NCI-H2081 treated with DMSO at 0.1 percent for 48 hours (cell line): ENCODE results near the gene APOL3.
"Not testable (repeated sequence)": the region's sequence is repeated elsewhere in the genome, so short reads cannot be mapped to it uniquely, and the experiment has no call there.

Experiments
- DNase-seq: peaks from one replicate; lab custom pipeline; 2025; lab: John Stamatoyannopoulos, UW

The APOL3 gene

DNA sequence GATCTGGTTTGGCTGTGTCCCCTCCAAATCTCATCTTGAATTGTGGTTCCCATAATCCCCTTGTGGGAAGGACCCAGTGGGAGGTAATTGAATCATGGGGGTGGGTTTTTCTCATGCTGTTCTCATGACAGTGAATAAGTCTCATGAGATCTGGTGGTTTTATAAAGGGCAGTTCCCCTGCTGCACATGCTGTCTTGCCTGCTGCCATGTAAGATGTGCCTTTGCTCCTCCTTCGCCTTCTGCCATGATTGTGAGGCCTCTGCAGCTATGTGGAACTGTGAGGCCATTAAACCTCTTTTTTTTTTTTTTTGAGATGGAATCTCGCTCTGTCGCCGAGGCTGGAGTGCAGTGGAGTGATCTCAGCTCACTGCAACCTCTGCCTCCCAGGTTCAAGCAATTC, 59.6 kb downstream of the APOL3 start:
- not testable (repeated sequence) for DNase-seq

GRCh38 chr22:36100134-36100824, 60.3 kb downstream of the APOL3 start:
- no peak for DNase-seq

DNA sequence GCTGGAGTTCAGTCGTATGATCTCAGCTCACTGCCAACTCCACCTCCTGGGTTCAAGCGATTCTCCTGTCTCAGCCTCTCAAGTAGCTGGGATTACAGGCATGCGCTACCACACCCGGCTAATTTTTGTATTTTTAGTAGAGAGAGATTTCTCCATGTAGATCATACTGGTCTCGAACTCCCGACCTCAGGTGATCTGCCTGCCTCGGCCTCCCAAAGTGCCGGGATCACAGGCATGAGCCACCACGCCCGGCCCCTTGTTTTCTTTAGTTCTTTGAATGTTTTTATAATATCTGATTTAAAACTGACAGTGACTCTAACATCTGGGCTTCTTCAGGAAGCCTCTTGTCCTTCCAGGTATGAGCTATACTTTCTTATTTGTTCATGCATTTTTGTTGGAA, 61.0 kb downstream of the APOL3 start:
- DNase-seq, result not testable (repeated sequence)

DNA sequence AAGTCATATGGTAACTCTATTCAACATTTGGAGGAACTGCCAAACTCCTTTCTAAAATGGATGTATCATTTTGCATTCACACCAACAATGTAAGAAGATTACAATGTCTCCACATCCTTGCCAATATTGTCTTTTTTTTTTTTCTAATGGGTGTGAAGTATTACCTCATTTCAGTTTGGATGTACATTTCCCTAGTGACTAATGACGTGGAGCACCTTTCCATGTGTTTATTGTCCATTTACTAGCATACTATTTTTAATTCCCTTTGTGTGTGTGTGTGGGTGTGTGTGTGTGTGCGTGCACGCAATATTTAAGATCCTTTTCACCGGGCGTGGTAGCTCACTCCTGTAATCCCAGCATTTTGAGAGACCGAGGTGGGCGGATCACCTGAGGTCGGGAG, 62.7 kb downstream of the APOL3 start:
- DNase-seq, result no peak

- not testable (repeated sequence) for DNase-seq
Observed at GRCh38 chr22:36090772-36091171, 69.8 kb downstream of the APOL3 start.
